Head of caudate nucleus (tissue), 42 donors: ENCODE data around the gene MED14.
A peak's percentile ranks its signal among the peaks of the same experiment; 100 is the strongest.

Experiments
- DNase-seq, 42 donors: peaks; one replicate each; pipeline versions ENCODE4 v3.0.0 to v3.0.0-alpha.2; 2020 to 2021; ENCODE audit warnings: mixed read lengths in 7 of 42
- intact Hi-C: fragments of 100-400 bp; cut with DNase I; formaldehyde crosslinking; loops from one replicate; pipeline ENCODE4 v1.15.0; 2022

MED14 gene

DNA sequence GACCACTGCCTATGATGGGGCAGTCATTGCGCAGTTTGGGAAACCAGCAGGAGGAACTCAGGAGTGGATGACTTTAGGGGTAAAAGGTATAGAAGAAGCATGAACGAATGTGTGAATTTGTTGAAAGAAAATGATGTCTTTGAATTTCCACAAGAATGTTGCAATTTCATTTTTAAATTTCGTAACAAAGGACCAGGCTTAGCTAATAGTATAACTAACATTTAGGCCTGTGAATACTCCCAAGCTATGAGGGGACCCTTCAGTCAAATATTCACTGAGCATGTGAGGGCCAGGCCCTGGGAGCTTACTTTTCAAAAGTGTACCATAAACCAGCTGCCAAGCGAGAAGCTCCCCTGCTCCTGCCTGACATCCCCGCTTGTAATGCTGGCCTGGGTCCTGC, 106.8 kb downstream of the MED14 start:
- intact Hi-C loops, result no loop called here
- no peak for DNase-seq

DNA sequence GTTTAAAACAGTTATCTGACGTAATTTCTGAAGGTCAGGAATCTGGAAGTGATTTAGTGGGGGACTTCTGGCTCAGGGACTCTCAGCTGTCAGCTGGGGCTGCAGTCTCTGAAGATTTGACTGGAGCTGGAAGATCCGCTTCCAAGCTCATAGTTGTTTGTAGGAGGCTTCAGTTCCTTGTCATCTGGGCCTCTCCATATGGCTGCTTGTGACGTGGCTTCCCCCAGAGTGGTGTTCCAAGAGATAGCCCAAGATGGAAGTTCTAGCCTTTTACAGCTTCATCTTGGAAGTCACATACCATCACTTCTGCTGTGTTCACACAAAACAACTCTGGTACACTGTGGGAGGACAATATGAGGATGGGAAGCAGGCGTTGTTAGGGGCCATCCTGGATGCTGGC, 110.0 kb downstream of the MED14 start:
- DNase-seq, result no peak
- intact Hi-C loops, result no loop called here

DNA sequence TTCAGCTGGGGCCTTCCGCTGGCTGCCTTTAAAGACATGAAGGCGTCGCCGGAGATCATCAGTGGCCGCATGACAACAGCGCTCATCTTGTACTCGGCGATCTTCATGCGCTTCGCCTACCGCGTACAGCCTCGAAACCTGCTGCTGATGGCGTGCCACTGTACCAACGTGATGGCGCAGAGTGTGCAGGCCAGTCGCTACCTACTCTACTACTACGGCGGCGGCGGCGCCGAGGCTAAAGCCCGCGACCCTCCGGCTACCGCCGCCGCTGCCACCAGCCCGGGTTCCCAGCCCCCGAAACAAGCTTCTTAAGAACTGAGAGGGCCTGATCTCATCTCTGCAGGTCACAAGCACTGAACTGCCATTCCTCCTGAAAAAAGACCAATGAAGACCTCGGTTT, 111.7 kb downstream of the MED14 start:
- intact Hi-C loops, result no loop called here
- no peak for DNase-seq

DNA sequence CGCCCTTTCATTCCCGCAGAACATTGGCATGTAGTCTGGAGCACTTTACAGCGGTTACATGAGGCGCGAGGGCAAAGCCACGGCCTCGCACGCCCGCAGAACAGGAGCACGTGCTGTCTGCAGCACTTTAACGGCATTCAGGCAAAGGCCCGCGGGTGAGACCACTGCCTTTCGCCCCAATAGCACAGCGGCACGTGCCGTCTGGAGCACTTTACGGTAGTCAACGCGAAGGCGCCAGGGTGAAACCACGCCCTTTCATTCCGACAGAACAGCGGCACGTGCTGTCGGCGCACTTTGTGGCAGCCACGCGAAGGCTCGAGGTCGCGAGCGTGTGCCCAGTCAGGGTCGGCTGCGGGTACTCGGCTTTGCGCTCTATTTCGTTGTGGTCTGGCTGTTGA, 112.2 kb downstream of the MED14 start, which contains the start of gene MPC1L:
Gene MPC1L (plus strand): TSS at position 290 of the 398 bp plus-strand sequence. CDS start 138 bp downstream, outside the sequence.
- no peak for DNase-seq
- intact Hi-C loops, result no loop called here

DNA sequence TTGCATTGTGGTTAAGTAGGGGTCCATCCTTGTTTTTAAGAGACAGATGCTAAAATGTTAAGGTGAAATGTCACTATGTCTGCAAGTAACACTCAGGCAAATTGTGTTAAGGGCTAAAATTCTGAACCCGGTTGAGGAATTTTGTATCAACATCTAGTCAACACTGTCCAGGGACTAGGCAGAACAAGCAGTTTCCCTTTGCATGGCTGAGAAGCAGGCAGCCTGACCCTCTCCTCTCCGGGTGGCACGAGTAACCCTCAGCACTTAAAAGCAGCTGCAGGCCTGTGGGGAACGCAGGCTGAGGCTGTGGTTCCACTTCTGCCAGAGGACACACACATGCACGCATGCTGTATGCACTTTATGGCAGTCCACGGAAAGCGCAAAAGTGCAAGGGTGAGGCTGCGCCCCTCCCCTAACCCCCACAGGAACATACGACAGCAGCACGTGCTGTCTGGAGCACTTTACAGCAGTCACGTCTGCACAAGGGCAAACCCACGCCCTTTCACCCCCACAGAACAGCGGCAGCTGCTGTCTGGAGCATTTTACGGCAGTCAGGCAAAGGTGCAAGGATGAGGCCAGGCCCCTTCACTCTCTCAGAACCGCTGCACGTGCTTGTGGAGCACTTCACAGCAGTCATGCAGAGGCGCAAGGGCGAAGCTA, 112.7 kb downstream of the MED14 start:
- intact Hi-C loops, result no loop called here
- DNase-seq, result no peak

DNA sequence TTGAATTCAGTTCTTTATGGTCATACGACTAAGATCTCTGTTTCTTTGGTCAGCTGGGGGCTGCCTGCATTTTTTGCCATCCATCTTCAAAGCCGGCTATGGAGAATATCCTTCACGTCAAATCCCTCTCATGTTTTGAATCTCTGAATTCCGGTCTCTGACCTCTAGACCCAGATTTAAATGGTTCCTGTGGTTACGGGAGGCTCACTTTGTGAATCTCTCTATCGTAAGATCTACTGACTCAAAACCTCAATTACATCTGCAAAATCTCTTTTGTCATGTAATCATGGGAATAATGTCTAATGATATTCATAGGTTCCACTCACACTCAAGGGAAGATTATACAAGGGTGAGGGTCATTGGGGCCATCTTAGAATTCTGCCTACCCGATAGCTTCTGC, 117.8 kb downstream of the MED14 start:
- DNase-seq, result no peak
- intact Hi-C loops, result no loop called here

DNA sequence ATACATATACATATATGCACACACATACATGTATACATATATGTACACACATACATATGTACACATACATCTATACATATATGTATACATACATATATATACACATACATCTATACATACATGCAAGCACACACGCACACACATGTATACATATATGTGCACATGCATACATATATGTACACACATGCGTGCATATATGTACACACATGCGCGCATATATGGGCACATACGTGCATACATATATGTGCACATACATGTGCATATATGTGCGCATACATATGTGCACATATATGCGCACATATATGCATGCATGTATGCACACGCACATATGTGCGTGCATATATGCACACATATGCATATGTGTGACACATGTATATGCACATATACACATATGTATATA, 119.4 kb downstream of the MED14 start:
- intact Hi-C loops, result no loop called here
- no peak for DNase-seq

DNA sequence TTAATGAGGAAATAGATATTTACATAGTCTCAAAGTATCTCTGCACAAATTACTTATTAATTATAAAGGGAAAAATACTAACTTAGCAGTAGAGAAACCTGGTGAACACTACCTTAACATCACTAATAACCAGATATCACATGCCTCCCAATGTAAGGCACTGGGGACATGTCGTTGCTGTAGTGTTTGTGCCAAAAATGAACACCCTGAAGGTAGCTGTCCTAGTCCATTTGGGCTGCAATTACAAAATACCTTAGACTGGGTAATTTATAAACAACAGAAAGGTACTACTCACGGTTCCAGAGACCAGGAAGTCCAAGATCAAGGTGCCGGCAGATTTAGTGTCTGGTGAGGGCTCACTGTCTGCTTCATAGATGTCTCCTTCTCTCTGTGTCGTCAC, 122.8 kb downstream of the MED14 start:
- intact Hi-C loops, result no loop called here
- DNase-seq, result no peak

DNA sequence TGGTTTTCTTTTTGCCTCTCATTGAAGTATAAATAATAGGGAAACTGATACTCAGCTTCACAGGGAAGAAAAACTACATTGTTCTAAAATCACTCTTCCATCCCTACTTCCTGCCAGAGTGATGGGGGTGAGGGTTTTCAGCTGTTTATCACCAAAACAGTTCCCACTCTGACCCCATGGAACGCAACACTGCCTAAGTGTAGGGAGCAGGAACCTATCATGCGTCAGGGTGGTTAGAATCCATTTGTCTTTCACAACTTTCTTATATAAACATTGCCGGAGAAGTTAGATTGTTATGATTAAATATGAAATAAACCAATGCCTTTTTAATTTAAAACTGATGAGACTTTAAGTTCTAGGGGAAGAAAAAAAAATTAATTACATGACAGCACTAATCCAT, 128.0 kb downstream of the MED14 start:
- intact Hi-C loops, result no loop called here
- no peak for DNase-seq

DNA sequence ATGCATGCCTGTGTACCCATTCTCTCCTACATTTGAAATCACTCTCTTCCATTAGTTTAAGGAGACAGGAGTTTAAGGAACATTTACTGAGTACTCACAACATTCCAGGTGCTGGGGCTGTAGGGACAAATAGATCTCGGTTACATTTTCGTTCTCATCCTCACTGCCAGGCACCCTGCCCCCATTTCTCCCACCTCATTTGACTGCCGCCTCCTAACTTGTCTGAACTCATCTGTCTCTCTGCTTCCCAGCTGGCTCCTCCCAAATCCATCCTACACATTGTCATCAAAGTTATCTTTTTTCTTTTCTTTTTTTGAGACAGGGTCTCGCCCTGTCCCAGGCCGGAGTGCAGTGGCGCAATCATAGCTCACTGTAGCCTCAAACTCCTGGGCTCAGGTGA, 131.9 kb downstream of the MED14 start:
- intact Hi-C loops, result no loop called here
- peak in 39 of 42 donors; percentile 3 to 75 (median 35) for DNase-seq
